GF-D8 (cell line): Measurements from ENCODE around the gene CENPP.
"Not testable (repeated sequence)": the region's sequence is repeated elsewhere in the genome, so short reads cannot be mapped to it uniquely, and the experiment has no call there.

Experiments used
- DNase-seq: peaks from one replicate; lab custom pipeline; 2025; lab: John Stamatoyannopoulos, UW

CENPP gene

DNA sequence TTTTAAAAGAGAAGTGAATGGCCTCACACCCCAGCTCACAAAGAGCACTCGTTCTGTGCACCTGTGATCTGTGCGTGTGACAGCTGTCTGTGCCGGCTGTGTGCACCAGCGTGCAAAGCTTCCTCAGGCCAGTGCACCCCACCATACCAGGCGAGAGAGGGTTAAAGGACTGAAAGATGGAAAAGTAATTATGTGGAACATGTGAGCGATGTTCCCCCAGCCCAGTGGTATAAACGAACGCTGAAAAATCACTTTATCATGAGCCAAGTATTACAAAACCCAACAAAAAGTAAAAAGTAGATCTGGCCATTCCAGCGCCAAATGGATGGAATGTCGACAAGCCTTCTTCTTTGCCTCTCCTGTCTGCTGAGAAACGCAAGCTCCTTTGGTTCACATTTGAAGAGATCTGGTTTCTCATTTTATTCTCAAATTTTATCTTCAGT lies 290.5 kb downstream of the CENPP start:
- DNase-seq = no peak

DNA sequence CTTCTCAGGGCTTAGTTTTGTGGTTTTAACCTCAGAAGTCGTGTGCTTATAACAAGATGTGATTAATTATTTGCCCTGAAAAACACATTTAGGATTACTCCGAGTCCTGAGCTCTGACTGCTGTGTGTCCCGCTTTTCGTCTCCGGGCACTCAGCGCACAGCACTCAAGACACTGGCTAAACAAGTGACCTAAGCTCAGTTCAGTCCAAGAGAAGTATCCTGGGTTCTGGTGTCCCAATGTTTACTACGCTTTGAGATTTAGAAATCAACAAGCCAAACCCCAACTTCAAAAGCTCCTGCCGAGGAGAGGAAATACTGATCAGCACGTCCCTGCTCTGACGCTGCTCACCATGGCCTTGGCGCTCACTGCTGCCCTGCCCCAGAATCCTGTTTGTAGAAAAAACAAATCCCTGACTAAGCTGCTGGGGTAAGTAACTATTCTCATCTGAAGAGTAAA lies 290.9 kb downstream of the CENPP start:
- no peak for DNase-seq

DNA sequence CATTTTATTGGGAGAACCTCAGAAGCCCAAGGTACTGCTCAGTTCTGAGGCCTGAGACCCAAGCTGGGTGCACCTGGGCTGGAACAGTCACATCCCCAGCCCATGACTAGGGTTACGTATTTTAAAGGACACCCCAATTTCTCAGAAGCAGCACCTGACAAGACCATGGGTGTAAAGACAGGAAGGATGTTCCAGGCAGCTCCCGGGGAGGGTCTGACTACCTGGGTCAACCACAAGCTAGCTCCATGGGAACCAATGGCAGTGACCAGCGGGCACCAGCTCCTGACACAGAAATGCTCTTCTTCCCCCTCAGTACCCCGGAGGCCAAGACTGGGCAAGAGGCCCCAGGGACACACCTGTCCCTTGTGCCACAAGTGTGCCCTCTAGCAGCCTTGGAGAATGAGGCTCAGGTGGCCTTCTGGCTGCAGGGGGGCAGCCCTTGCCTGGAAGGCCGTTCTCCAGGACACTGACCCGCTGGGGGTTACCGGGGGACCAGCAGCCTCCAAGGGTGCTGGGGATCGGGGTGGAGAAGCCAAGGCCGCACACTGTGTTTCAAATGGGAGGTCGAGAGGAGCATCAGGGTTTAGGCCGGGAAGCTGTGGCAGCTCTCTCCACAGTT lies 291.6 kb downstream of the CENPP start:
- DNase-seq = no peak

DNA sequence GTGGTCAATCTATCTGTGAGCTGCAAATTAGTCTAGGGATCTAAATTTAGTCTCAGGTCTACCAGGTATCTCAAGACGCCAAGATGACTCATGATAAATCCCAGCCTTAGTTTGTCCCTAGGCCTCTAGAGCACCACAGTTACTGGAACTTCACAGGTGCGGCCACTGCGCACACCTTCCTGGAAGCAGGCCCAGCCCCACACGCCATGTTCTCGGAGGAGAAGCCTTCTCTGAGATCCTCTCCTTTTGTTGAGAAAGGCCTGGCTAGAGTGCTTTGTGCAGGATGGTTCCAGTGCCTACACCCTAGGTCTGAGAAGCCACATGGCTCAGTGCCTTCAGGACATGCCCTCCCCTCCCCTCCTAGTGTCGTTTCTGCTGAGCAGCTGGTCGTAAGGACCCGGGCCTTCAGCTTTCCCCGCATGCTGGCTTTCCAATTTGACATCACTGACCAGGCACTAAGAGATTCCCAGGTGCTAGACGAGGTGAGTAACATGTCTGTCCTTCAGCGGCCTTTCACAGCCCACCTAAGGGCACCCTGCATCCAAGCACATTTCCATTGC lies 292.3 kb downstream of the CENPP start:
- DNase-seq = no peak

DNA sequence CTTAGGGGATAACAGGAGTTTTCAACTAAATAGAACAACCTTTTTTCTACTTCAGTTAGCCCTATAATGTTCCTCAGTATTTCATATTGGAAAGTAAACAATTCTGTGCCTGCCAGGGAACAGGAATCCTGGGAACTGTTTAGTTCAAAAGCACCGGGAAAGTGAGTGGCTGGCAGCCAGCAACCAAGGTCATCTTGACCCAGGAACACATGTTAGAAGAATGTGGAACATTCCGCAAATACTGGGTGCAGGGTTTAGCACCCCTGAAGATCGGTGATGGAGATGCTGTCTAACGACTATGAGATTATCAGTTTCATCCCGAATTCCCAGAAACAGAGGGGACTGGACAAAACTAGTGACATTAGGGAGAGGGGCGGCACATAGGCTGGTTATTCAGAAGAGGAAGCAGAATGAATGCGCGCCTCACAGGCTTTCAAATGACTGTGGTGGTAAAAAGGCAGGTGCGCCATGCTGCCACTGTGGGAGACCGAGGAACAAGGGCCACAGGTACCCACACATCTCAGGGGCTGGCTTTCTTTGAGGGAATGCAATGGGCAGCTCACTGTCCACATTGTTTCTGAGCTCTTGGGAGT lies 293.0 kb downstream of the CENPP start:
- no peak for DNase-seq

DNA sequence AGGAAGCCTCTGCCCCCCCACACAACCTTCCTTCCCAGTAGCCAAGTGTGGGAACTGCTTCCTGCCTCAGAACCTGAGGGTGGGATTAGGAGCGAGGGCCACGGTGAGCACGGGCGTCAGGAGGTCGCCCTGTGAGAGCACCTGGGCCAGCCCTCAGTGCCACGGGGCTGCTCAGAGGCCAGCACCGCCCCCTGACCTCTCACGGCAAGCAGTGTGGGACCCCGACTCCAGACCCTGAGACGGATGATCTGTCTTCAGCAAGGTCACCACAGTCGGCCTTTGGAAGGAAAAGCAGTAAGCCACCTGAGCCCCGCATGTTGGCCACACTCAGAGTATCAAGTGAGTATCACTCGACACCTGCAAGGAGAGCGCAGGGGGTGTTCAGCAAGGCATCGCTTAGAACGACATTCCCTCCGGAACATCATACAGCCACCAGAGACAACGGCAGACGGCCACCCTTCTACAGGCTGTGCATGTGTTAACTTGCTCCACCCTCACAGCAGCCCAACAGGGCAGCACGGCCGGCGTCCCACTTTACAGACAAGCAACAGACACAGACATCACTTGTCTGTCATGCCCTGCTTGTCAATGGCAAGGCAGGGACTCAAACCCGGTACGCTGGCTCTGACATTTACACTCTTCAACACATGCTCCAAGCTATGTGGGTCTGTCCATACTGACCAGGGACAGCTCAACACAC lies 294.0 kb downstream of the CENPP start:
- DNase-seq = no peak

DNA sequence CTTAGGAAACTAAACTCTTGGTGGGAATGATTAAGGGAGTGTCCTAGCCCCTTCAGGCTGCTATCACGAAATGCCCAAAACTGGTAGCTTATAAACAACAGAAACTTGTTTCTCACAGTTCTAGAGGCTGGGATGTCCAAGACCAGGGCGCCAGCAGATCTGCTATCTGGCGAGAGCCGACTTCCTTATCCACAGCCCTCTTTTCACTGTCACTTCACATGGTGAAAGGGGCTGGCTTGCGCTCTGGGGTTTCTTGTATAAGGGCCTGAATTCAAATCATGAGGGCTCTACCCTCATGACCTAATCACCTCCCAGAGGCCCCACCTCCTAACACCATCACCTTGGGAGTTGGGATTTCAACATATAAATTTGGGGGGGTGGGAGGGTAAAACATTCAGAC lies 295.1 kb downstream of the CENPP start:
- no peak for DNase-seq

DNA sequence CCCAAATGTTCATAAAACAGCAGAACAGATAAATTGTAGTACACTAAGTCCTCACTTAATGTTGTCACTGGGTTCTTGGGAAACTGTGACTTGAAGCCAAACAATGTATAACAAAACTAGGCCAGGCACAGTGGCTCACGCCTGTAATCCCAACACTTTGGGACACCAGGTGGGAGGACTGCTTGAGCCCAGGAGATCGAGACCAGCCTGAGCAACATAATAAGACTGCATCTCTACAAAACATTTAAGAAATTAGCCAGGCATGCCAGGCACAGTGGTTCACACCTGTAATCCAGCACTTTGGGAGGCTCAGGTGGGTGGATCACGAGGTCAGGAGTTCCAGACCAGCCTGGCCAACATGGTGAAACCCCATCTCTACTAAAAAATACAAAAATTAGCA lies 298.2 kb downstream of the CENPP start:
- DNase-seq = not testable (repeated sequence)

DNA sequence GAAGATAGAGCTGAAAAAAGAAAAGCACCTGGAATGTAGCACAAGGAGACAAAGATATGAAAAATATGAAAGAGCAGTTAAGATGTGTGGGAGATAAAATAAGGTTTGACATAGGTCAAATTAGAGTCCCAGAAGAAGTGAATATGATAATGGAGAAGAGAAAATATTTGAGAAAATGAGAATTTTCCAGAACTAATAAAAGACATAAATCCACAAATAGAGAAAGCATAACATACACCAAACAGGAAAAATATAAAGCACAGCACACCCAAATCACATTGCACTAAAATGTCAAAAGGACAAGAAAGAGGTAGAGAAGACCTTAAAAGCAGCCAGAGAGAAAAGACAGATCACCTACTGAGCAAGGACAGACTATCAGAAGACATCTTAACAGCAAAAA lies 300.7 kb downstream of the CENPP start:
- DNase-seq = no peak

DNA sequence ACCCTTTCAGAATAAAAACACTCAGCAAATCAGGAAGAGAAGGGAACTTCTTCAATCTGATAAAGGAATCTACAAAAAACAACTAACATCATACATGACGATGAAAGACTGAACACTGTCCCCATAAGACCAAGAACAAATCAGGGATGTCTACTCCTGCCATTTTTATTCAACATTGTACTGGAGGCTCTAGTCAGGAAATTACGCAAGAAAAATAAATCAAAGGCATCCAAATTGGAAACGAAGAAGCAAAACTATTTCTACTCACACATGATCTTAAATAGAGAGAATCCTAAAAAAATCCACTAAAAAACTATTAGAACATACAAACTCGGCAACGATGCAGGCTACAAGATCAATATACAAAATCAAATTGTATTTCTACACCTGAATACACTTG lies 301.9 kb downstream of the CENPP start:
- no peak for DNase-seq

DNA sequence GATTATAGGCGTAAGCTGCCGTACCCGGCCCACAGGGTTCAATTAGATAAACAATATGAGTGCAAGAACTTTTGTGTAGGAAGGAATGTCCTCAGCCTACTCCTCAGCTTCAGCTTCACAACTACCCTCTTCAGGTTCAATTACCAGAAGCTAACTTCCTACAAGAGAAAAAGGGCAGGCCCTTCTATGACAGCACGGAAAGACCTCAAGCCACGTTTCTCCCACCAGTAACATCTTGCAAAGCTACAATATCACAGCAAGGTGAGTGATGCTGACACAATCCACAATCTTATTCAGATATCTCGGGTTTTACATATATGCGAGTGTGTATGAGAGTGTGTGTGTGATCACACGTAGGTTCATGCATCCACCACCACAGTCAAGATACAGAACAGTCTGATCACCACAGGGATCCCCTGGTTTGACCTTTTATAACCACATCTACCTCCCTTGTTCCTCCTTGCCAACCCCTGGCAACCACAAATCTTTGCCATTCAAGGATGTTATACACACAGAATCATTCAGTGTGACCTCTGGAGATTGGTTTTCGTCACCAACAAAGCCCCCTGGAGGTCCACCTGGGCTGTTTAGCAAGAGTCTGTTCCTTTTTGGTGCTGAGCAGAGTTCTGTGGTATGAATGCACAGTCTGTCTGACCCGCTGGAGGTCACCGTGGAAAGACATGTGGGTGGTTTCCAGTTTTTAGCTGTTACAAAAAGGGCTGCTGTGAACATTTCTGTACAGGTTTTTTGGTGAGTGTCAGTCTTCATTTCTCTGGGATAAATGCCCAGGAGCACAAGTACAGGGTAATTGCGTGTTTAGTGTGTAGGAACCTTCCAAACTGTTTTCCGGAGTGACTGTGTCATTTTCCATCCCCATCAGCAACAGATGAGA lies 305.9 kb downstream of the CENPP start:
- no peak for DNase-seq

DNA sequence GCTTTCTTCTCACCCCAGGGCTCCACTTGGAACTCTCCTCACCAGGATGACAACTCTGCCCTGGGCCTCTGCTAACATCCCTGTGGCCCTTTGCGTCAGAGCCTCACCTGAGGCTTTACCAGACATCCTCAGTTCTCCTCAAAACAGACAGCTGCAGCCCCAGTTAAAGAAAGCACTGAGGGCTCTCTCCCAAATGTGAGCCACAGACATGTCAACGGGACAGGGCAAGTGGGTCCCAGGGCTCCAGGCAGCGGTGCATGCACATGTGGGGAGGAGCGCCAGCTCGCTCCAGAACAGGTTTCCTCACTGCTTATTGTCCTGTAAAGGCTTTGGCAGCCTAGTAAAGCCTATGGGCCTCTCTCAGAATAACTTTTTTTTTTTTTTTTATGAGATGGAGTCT lies 306.9 kb downstream of the CENPP start:
- no peak for DNase-seq

DNA sequence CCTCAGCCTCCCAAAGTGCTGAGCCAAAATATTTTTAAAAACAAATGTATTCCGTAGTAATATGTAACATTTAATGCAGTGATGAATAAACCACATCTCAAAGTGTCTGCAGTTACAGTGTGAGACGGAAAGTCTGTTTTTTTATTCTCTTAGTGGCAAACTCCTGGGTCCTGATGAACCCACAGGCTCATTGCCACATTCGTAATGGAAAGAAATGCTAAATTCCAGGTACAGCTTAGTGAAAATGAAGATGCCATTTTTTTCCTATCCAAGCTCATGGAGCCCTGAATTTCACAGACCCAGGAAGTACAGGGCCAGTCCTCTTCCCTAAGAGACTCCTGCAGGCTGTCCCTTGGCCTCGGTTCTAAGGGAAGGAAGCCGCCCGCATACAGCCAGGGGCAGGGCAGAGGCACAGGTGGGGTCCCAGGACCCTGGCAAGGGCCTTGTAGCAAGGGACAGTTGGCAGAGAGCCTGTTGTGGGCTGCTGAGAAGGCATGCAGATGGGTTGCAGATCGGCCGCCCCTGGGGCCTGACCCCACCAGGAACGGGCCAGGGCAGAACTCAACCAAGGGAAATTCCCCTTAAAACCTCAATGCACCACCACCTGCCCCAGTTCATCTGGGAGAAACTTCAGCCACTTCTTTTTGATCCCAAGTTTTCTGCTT lies 308.0 kb downstream of the CENPP start:
- no peak for DNase-seq

DNA sequence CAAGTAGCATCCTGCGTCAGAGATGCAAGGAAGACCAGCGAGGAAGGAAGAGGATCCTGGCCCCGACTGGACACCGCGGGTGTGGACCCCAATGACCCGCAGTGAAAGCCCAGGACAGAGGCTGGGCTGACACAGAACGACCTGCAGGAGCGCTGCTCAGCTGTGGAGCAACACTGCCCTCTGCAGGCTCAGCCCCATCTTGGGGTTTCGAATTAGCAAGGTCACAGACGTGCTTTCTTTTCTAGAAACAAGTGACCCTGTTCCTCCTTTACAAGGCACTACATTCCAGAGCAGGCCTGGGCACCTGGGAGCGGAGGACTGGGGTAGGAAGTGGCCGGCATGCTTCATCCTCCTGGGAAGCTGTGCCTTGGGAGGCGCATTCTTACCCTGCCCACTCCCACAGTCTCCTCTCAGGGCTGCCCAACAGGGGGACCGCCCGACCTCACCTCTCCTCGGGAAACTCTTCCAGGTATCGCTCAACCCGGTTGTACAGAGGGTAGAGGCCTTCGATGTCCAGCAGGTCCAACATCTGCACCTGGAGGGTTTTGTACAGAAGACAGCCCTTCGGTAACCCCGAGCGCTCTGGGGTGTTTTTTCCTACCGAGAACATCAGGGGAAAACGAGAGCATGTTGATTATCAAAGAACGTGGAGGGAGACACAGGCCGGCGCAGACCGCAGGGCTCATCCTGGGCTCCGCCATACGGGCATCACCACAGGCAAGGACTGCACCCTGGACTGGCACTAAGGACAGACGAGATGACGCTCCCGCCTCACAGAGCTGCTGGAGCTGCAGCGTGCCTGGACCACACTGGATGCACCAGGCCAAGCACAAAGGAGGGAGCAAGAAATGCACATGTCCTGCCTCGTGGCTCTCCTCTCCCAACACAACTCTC lies 309.2 kb downstream of the CENPP start:
- DNase-seq = peak; percentile 38

DNA sequence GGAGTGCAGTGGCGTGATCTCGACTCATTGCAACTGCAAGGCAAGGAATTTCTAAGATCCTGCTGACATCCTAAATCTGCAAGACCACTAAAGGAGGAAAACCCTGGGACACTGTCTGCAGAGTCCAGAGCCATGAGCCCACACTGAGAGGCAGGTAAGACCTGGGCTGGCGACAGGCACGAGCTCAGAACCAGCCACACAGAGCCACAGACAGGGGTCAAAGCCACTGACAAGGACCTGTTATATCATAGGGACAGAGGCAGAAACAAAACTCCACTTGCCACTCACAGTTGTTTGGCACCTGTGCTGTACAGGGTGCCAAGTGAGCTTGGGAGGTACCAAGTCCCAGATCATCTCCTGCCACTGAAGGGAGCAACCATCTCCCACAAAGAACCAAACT lies 310.0 kb downstream of the CENPP start:
- no peak for DNase-seq

DNA sequence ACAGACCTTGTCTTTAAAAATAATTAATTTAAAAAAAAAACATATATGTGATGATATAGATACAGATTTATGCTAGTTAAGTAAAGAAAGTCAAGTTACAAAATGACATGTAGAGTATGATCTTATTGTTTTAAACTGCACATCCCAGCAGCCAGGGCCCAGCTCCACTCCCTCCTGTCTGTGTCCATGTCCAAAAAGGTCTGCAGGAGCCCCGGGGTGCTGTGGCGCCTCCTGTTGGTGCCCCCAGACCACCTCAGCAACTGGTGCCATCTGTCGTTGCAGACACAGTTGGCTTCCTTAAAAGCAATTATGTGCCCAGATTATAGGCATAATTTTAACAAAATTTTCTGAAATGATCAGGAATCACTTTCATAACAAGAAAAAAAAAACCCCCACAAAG lies 310.9 kb downstream of the CENPP start:
- no peak for DNase-seq

DNA sequence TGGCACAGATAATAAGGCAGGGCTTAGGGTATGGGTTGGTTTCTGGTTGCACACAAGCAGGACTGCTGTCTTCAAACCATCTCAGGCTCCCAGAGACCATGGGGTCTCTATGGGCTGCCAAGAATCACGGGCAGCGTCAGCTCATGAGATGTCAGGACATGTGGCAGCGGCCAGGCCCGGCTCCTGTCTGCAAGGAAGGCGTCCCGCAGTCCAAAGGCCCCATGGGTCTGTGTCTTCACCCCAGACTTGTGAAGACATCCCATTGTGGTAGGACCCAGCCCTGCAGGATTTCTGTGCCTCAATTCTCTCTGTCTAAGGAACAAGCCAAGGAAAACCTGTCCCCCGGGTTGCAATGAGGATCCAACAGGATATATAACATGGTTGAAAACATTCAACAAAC lies 311.6 kb downstream of the CENPP start:
- no peak for DNase-seq

DNA sequence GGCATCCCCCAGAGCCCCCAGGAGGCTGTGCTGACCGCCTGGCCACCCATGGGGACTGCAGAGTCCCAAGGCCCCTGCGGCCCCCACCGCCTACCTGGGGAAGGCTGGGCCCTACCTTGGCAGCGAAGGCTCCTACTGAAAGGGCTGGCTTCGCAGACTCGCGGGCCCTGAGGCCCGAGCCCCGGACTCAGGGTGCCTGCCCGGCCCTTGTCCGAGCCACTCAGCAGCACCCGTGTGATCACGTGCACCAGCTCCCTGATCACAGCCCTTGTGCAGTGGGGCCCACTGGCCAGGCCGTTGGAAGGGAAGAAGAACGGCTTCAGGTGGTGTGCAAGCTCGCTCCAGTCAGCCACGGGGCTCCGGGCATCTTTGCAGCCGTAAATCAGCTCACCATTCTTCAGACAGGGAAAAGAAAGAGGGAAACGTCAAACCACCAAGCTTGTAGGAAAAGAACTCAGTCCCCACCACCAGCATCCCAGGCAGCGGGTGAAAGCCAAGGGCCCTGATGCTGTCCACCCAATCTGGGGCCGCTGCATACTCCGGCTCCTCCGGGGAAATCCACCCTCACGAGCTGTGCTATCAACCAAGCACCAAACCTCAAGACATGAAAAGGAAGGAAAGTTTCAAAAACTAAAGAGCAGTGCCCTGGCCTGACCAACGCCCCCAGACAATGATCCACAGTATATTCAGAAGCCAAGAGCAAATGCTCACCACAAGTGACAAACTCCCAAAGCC lies 312.3 kb downstream of the CENPP start:
- no peak for DNase-seq

DNA sequence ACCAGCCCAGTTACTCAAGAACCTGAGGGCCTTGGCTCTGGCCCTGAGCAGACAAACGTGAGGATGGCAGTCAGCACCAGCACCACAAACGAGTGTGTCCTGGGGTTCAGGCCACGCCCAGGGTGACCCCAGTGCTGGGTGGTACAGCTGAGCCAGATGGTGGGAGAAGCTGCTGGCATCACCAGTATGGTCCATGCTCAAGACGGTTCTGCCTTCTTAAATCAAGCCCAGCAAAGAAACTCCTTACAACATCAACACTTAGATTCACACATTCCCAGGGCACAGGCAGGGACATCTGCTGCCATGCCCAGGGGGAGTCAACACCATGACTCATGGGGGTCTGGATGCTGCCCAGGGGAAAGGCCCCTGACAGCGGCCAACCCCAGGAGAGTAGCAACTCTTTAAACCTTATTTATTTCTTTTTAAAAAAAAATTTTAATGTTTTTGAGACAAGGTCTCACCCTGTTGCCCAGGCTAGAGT lies 312.9 kb downstream of the CENPP start:
- DNase-seq = no peak

DNA sequence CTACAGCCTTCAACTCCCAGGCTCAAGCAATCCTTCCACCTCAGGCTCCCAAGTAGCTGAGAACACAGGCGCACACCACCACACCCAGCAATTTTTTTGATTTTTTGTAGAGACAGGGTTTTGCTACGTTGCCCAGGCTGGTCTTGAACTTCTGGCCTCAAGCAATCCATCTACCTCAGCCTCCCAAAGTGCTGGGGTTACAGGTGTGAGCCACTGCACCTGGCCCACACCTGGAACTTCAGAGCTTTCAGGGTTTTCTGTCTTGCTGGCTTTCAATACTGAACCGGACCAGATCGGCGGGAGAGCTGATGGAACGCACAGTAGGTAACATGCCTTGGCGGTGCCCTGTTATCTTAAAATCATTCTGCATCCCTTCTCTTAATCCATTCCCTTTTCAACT lies 313.4 kb downstream of the CENPP start:
- no peak for DNase-seq
